GM19438 (cell line): ENCODE data around the gene IL9R.
"Not testable (repeated sequence)": the region's sequence is repeated elsewhere in the genome, so short reads cannot be mapped to it uniquely, and the experiment has no call there.

Experiments used
- ATAC-seq: cut with Tn5 transposase; IDR thresholded peaks from one replicate; pipeline ENCODE4 v1.9.1; 2021; ENCODE audit warnings: low read depth; ENCODE audit not compliant: unreplicated experiment

IL9R gene

GRCh38 chrX:156029296-156029695 is 31.8 kb downstream of the IL9R start:
- ATAC-seq = not testable (repeated sequence)

GRCh38 chrX:156029707-156030442 is 32.4 kb downstream of the IL9R start:
- ATAC-seq = not testable (repeated sequence)

- ATAC-seq = not testable (repeated sequence)
Observed at GRCh38 chrX:156030474-156030873, 33.0 kb downstream of the IL9R start.
